HG03280 (cell line): ENCODE data around the gene USP21.

Source experiments
- ATAC-seq: cut with Tn5 transposase; IDR thresholded peaks from one replicate; pipeline ENCODE4 v1.9.1; 2021; ENCODE audit warnings: mild to moderate bottlenecking, moderate library complexity; ENCODE audit not compliant: unreplicated experiment

The USP21 gene

DNA sequence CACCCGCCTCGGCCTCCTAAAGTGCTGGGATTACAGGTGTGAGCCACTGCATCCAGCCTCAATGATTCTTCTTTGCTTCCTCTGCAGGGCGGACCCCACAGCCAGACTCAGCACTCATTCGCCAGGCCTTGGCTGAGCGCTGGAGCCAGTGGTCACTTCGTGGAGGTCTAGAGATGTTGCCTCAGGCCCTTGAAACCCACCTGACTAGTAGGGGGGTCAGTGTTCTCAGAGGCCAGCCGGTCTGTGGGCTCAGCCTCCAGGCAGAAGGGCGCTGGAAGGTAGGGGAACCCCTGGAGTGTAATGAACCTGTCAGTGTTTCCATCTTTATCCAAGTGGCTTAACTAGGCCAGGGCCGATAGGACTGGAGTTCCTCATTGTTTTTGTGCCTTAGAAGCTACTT, 9.6 kb downstream of the USP21 start:
- ATAC-seq = no peak

GRCh38 chr1:161171191-161171590, 11.9 kb downstream of the USP21 start:
- no peak for ATAC-seq

GRCh38 chr1:161171696-161172095, 12.4 kb downstream of the USP21 start:
- ATAC-seq = no peak

GRCh38 chr1:161172349-161172748, 13.0 kb downstream of the USP21 start:
- no peak for ATAC-seq

DNA sequence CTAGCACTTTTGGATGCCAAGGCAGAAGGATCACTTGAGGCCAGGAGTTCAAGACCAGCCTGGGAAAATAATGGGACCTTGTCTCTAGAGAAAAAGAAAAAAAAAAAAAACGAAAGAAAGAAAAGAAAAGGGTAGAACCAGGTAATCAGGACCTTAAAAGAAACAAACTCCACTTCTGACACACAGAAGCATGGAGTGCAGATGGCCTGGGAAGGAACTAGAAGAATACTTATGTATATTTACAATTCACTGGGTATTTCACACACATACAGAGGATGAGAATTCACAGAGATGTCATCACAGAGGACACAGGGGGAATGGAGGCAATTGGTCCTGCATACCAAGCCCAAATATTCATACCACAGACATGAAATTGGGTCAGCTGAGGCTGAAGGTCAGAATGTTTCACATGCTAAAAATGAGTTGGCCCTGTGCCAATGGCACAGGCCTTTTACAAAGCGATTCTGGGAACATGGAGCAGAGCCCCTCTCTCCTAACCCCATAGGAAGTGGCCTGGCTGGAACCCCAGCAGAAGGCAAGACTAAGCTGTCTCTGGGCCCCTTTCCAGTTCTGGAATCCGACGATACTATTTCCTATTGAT, 13.6 kb downstream of the USP21 start:
- ATAC-seq = no peak

DNA sequence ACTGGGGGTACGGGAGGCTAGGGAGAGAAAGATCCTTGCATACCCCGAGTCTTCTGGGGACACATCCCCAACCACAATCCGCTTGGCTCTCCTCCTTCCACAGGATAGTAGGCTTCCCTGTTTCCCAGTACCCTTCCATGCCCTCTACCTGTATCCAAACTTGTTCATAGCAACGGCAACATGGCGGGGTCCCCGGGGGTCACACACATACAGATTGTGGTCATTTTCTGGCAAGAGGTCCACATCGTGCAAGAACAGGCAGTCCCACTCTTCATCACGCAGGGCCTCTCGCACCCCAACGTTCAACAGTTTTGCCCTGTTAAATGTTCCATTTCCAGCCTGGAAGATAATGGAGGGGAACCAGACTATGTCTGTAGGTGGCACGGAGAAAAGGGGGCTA, 14.4 kb downstream of the USP21 start:
- ATAC-seq = no peak

DNA sequence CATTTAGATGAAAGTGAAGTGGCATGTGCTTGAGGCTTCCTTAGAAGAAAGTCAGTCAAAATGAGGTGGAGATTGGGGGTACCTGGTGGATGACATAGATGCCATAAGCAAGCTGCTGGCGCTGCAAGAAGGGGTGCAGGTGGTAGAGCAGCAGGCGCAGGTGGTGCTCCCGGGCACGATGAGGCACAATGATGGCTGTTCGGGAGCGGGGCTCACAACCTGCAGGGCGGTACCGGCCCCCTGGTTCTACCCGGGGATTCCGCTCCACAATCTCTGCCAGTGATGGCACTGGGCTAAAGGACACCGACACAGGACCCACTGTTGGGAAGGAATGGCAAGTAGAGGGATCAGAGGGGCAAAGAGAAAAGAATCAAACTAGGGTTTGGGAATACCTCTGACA, 15.6 kb downstream of the USP21 start:
- ATAC-seq = no peak

DNA sequence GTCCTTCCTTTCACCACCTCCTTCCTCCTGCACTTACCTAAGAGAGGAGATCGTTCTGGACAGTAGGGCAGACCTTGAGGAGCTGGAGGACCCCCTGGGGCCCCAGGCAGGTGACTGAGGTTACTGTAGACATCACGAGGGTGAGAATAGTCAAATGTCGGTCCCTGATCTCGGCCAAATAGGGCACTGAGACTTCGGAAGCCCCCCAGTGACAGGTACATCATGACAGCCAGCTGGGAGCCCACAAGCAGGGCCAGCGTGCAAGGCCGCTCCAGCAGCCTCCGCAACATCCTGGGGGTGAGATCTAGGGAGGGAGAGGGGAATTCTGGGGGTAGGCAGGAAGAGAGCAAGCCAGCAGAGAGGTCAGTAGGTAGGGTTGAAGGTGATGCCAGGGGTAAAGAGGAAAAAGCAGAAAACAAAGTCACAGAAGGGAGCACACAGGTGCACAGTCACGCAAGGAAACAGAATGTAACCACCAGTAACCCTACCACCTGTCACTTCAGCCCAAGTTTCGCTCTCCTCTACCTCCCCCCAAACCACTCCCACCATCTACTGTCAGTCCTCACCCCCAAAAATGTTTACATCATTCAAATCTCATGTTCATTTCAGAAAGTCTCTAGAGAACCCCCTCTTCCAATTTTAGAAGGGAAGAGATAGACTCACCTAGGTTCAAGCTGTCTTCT, 16.6 kb downstream of the USP21 start:
- ATAC-seq = no peak

GRCh38 chr1:161176468-161177111, 17.3 kb downstream of the USP21 start:
- no peak for ATAC-seq

GRCh38 chr1:161177112-161177935, 18.0 kb downstream of the USP21 start, which contains the start of gene B4GALT3:
Gene B4GALT3 (minus strand): TSS chr1:161177507. CDS start chr1:161176060, 1,447 bp downstream.
- ATAC-seq = peak; percentile 82

DNA sequence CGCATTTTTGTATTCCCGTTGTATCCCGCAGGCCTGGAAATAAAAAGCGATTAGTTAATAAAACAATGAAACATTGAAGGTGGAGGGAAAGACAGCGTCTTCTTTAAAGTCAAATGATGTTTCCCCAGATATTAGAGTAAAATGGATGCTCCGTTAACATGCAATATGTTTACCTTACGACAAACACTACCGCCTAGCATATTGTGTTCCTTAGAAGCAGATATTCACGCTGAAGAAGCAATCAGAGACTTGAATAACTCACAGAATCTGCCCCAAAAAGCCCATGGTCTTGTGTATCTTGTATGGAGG, 18.6 kb downstream of the USP21 start:
- no peak for ATAC-seq

GRCh38 chr1:161179698-161180097, 20.4 kb downstream of the USP21 start:
- no peak for ATAC-seq

DNA sequence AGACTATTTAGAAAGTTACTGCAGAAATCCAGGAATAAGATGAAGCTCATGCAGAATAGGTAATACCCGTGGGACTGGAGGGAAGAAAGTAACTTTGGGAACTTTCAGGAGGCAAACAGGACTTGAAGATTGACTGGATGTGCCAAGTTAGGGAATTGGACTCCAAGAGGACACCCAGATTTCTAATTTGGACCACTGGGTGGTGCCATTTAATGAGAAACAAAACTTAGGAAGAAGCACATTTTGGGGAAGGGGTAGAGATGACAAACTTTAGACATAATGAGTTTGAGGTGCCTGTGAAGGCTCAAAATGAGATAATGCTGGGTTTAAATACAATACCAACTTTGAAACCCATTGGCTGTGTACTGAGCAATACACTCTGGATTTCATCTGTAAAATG, 21.3 kb downstream of the USP21 start:
- ATAC-seq = no peak

DNA sequence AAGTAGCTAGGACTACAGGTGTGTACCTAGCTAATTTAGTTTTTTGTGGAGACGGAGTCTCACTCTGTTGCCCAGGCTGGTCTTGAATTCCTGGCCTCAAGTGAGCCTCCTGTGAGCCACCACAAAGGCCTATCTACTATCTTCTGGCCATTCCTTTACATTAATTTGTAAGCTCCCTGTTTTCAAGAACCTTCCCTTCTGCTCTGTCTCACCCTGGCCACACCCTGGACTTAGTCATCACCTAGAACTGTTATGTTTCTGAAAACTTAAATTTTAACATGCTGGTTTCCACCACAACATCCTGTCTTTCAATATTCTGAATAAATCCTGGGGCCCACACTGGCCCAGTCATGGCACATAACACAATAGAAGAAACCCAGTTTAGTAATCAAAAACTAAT, 22.9 kb downstream of the USP21 start:
- peak; percentile 39 for ATAC-seq

GRCh38 chr1:161185282-161185682, 26.0 kb downstream of the USP21 start:
- ATAC-seq = peak; percentile 74

DNA sequence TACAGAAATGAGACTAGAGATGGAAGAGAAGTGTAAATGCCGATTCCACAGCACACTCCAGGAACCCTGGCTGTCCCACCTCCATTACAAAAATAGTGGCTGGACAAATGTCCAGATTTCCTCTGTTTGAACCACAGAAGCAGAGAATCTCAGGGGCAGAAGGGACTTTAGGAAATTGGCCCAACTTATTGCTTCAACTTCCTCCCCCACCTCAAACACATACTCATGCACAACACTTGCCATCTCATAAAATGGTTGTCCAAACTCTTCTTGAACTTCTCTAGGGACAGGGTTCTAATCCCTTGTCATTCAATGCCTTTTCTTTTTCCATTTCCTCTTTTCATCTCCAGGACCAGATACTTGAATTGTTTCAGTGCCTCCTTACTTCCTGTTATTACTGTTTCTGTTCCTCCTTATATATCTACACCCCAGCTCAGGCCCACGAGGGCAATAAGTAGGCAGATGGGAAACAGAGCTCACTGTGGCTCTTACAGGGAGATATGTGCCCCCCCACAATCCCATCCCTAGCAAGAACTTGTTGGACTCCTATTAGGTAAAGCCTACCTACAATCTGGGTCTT, 26.5 kb downstream of the USP21 start:
- peak; percentile 22 for ATAC-seq

DNA sequence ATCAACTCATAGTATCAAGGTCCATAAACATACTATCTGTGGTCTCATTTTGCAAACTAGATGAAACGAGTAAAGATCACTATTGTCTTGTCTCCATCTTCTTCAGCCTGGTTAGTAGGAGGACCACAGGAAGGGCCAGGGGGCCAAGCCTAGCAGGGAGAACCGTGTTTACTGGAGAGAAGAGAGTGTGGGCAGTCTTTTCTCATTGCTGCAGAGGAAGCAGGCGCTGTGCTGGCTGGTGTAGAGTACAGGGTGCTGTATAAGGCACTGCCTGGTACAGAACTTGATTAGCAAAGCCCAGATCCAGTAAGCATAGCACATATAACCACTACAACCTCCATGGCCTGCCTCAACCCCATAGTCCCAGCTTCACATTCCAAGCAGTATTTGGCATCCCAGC, 28.0 kb downstream of the USP21 start:
- no peak for ATAC-seq

DNA sequence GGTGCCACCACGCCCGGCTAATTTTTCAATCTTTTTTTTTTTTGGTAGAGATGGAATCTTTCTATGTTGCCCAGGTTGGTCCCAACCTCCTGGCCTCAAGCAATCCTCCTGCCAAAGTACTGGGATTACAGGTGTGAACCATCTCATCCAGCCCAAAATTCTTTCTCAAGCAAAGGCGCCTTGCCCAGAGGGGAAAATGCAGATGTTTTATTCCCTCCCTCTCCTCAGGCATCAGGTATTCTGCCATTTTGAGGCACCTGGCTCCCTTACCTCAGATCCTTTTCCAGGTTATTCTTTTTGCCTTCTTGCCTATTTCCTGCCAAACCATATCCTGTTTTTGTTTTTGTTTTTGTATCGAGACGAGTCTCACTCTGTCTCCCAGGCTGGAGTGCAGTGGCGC, 29.1 kb downstream of the USP21 start:
- no peak for ATAC-seq

DNA sequence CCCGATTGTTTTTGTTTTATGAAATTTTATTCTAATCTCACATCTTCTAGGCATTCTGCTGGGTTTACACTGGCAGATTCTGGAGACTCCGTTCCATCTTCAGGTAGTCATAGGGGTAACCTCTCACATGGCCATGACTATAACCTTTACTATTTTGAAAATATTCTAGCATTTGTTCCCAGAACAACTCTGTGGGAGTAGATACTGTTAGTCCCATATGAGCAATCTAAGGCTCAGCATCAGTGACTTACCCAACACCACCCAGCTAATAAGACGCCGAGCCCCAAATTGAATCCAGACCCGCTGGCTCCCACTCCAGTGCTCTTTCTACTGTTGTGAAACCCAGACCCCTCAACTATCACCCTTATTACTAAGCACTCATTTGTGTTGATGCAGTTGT, 29.7 kb downstream of the USP21 start:
- ATAC-seq = no peak

DNA sequence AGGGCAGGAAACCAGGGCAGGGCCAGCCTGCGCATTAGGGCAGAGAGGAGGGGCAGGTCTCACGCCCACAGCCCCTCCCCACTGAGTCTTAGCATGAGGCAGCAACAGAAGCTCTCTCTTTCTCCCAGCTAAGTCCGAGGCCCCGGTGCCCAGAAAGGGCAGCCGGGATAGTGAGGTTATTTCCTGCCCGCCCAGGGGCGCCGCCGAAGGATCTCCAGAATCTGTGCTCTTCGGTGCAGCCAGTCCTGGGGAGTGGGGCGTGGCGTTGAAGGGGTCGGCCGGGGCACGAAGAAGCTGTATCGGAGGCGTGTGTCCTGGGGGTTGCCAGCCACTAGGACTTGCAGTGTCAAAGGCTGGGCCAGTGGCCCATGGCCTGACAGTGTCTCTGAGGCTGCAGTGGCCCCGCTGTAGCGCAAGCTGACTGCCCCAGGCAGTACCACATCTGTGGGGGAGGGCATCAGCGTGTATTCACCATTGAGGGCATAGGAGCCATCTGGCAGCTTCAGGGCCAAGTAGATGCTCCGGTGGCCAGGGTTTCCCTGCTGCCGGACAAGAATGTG, 31.7 kb downstream of the USP21 start:
- no peak for ATAC-seq

DNA sequence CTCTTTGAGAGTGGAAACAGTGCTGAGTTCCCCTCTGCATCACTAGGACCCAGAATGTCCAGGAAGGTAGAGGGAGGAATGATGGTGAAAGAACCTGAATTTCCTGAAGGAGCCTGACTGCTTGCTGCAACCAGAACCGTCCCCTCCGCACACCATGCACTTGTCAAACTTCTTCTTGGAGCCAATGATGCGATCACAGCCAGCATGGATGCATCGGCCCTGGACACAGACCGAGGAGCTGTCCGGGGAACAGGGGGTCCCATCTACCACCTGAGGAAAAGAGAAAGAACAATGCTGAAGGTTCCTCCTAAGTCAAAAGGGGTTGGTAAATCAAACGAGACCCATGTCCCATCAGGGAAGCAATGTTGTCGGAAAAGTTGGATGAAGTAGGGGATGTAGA, 32.7 kb downstream of the USP21 start:
- ATAC-seq = no peak
